Esophagus squamous epithelium (tissue), 4 donors: ENCODE results near the gene NT5DC4.

ENCODE experiments used
- CTCF ChIP-seq, 6 experiments: fragments of 450-650 bp in 4 of 6; fragments of 200-600 bp in 2 of 6; sonication (generic) in 2 of 6; IDR thresholded peaks; one replicate each; pipeline ENCODE4 v1.5.1; 2016 to 2019; ENCODE audit warnings: antibody characterized with exemption in 6 of 6, mild to moderate bottlenecking in 4 of 6, moderate library complexity in 4 of 6
- POLR2A ChIP-seq, 4 donors: fragments of 450-650 bp; IDR thresholded peaks; one replicate each; pipeline ENCODE4 v1.6.1; 2017; ENCODE audit warnings: antibody characterized with exemption in 4 of 4, mild to moderate bottlenecking in 4 of 4, moderate library complexity in 3 of 4

- TF ChIP-seq CTCF (IDR thresholded peaks at IDR 0.05), result no peak
- TF ChIP-seq POLR2A (IDR thresholded peaks at IDR 0.05), result no peak
Measured at GRCh38 chr2:112752667-112753066, 31.8 kb downstream of the NT5DC4 start.
